HAP-1 (cell line): ENCODE results near the gene SLC45A3.
"Not testable (repeated sequence)": the region's sequence is repeated elsewhere in the genome, so short reads cannot be mapped to it uniquely, and the experiment has no call there.

Source experiments
- DNase-seq, 2 experiments: peaks; one replicate each; pipeline ENCODE4 v3.0.0-alpha.2; 2016 to 2020; ENCODE audit warnings: low spot score in 2 of 2
- H3K27me3 ChIP-seq: fragments of 250-450 bp; sonication (Bioruptor Pico); 2 replicates; pipeline ENCODE4 v1.5.1; 2020; ENCODE audit warnings: low read depth, mild to moderate bottlenecking, moderate library complexity
- H3K36me3 ChIP-seq: fragments of 250-450 bp; sonication (Bioruptor Pico); replicated peaks from 2 replicates; pipeline ENCODE4 v1.5.1; 2020; ENCODE audit warnings: mild to moderate bottlenecking
- H3K4me1 ChIP-seq: fragments of 250-450 bp; sonication (Bioruptor Pico); 2 replicates; pipeline ENCODE4 v1.5.1; 2020; ENCODE audit warnings: mild to moderate bottlenecking
- H3K4me3 ChIP-seq: fragments of 250-450 bp; sonication (Bioruptor Pico); 2 replicates; pipeline ENCODE4 v1.5.1; 2020; ENCODE audit warnings: mild to moderate bottlenecking, moderate library complexity
- H3K9me3 ChIP-seq: fragments of 250-450 bp; sonication (Bioruptor Pico); 2 replicates; pipeline ENCODE4 v1.5.1; 2020; ENCODE audit warnings: mild to moderate bottlenecking, moderate library complexity
- in situ Hi-C: fragments of 300-500 bp; cut with MboI; formaldehyde crosslinking; loops from 3 replicates; pipeline ENCODE4 v1.14.3; 2020; ENCODE audit warnings: low sequenced_read_pairs, inconsistent platforms, mixed read lengths

SLC45A3 gene

GRCh38 chr1:205680073-205680851, at the start of gene SLC45A3:
Gene SLC45A3 (minus strand): TSS chr1:205680509. CDS start chr1:205664656, 15,853 bp downstream.
- DNase-seq = peak; percentile 20 to 78
- Histone ChIP-seq H3K36me3 (no peaks in the 10 kb centered on the region), H3K4me1 (peaks cover 4% of the 10 kb centered on the region; the same call in 1 of the 2 replicates), H3K4me3 (peak within 1 kb of the TSS; percentile 52), H3K27me3 (no peaks in the 10 kb centered on the region), H3K9me3 (no peaks in the 10 kb centered on the region)
- in situ Hi-C loops = no loop called here

GRCh38 chr1:205726619-205727125, 46.4 kb upstream of the SLC45A3 start:
- Histone ChIP-seq H3K36me3 (peaks cover 63% of the 10 kb centered on the region), H3K27me3 (no peaks in the 10 kb centered on the region), H3K4me3 (no peak overlapping the region), H3K9me3 (no peaks in the 10 kb centered on the region), H3K4me1 (peaks cover 23% of the 10 kb centered on the region)
- in situ Hi-C loops = no loop called here
- no peak for DNase-seq

DNA sequence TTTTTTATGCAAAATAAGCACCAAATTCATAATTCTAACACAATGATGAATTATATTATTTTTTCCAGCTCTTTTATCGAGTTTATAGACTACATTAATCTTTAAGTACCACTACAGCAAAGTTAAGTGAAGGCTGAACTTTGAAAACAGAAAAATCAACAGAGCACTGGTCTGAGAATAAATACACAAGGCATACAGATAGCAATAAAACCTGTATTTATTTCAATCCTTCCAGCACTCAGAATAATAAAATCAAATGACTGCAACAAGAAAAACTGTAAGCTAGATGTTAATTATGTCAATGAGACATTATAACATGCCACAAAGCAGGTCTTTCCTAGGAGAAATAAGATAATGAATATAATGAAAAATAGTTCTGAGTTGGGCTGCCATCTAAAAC, 45.2 kb upstream of the SLC45A3 start:
- no peaks in the 10 kb centered on the region for H3K9me3 ChIP-seq
- H3K36me3 ChIP-seq = peaks cover 67% of the 10 kb centered on the region
- H3K4me1 ChIP-seq = peaks cover 17% of the 10 kb centered on the region
- no peak for DNase-seq
- in situ Hi-C loops = no loop called here
- no peaks in the 10 kb centered on the region for H3K27me3 ChIP-seq
- H3K4me3 ChIP-seq = no peak overlapping the region

DNA sequence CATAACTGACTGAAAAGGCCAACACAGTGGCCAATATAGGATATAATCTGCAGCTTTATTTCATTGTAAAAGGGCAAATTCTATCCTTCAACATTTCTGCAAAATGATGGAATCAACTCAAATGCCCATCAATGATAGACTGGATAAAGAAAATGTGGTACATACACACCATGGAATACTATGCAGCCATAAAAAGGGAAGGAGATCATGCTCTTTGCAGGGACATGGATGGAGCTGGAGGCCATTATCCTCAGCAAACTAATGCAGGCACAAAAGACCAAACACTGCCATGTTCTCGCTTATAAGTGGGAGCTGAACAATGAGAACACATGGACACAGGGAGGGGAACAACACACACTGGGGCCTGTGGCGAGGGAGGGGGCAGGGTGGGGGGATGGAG, 40.4 kb upstream of the SLC45A3 start:
- H3K4me3 ChIP-seq, H3K27me3 ChIP-seq, in situ Hi-C loops, DNase-seq, H3K9me3 ChIP-seq, H3K4me1 ChIP-seq: not testable (repeated sequence)
- peaks cover 83% of the 10 kb centered on the region for H3K36me3 ChIP-seq

DNA sequence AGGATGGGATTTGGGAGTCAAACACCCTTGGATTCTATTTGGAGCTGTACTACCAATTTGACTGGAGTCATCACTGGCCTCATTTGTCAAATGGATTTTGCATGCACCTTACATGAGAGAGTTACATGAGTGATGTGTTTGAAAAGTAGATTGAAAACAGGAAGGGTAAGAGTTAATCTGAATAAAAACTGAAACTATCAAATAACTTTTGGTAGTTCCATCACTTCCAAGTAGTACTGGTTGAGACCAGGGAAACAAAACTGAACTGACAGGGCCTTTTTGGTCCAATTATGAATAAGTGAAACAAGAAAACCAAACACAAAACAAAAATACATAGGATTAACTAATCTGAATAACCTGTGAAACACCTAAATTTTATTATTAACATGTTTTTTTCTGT, 39.5 kb upstream of the SLC45A3 start:
- peaks cover 90% of the 10 kb centered on the region for H3K36me3 ChIP-seq
- H3K4me3 ChIP-seq = no peak overlapping the region
- in situ Hi-C loops = no loop called here

GRCh38 chr1:205719015-205719414, 38.7 kb upstream of the SLC45A3 start:
- Histone ChIP-seq H3K4me1 (peaks cover 10% of the 10 kb centered on the region), H3K27me3 (no peaks in the 10 kb centered on the region), H3K36me3 (peaks cover 93% of the 10 kb centered on the region), H3K4me3 (no peak overlapping the region), H3K9me3 (no peaks in the 10 kb centered on the region)
- DNase-seq = no peak
- in situ Hi-C loops = no loop called here

More for the DNA sequence above, 39.5 kb upstream of the SLC45A3 start:
- Histone ChIP-seq H3K27me3 (no peaks in the 10 kb centered on the region), H3K9me3 (no peaks in the 10 kb centered on the region), H3K4me1 (peaks cover 2% of the 10 kb centered on the region; the same call in 1 of the 2 replicates)
- no peak for DNase-seq

GRCh38 chr1:205716371-205717132, 36.2 kb upstream of the SLC45A3 start:
- no peaks in the 10 kb centered on the region for H3K27me3 ChIP-seq
- no peak overlapping the region for H3K4me3 ChIP-seq
- DNase-seq = no peak
- peaks cover 27% of the 10 kb centered on the region for H3K4me1 ChIP-seq
- peaks cover 75% of the 10 kb centered on the region for H3K36me3 ChIP-seq
- H3K9me3 ChIP-seq = no peaks in the 10 kb centered on the region
- in situ Hi-C loops = no loop called here

- Histone ChIP-seq H3K4me3 (no peak overlapping the region), H3K36me3 (peaks cover 75% of the 10 kb centered on the region), H3K27me3 (no peaks in the 10 kb centered on the region), H3K9me3 (no peaks in the 10 kb centered on the region), H3K4me1 (peaks cover 28% of the 10 kb centered on the region)
- in situ Hi-C loops = no loop called here
- no peak for DNase-seq
Measured at GRCh38 chr1:205715628-205716027, 35.3 kb upstream of the SLC45A3 start.

- no peak overlapping the region for H3K4me3 ChIP-seq
Measured at GRCh38 chr1:205714906-205715246, 34.6 kb upstream of the SLC45A3 start.

GRCh38 chr1:205714190-205714905, 34.0 kb upstream of the SLC45A3 start:
- H3K4me3 ChIP-seq = no peak overlapping the region
- H3K4me1 ChIP-seq = peaks cover 28% of the 10 kb centered on the region
- peak in 1 of 2 experiments; percentile 47 for DNase-seq
- H3K36me3 ChIP-seq = peaks cover 75% of the 10 kb centered on the region
- in situ Hi-C loops = no loop called here
- H3K27me3 ChIP-seq = no peaks in the 10 kb centered on the region
- H3K9me3 ChIP-seq = no peaks in the 10 kb centered on the region

More at GRCh38 chr1:205714906-205715246, 34.6 kb upstream of the SLC45A3 start:
- DNase-seq = no peak
- peaks cover 75% of the 10 kb centered on the region for H3K36me3 ChIP-seq
- H3K27me3 ChIP-seq = no peaks in the 10 kb centered on the region
- in situ Hi-C loops = no loop called here
- H3K4me1 ChIP-seq = peaks cover 28% of the 10 kb centered on the region
- no peaks in the 10 kb centered on the region for H3K9me3 ChIP-seq

- in situ Hi-C loops = no loop called here
- no peaks in the 10 kb centered on the region for H3K27me3 ChIP-seq
- no peaks in the 10 kb centered on the region for H3K9me3 ChIP-seq
- peaks cover 28% of the 10 kb centered on the region for H3K4me1 ChIP-seq
- no peak overlapping the region for H3K4me3 ChIP-seq
- peak; percentile 70 to 84 for DNase-seq
- peaks cover 67% of the 10 kb centered on the region for H3K36me3 ChIP-seq
Measured at GRCh38 chr1:205711105-205712048, 31.1 kb upstream of the SLC45A3 start.

- Histone ChIP-seq H3K9me3 (no peaks in the 10 kb centered on the region), H3K36me3 (peaks cover 60% of the 10 kb centered on the region), H3K4me3 (no peak overlapping the region), H3K27me3 (no peaks in the 10 kb centered on the region), H3K4me1 (peaks cover 28% of the 10 kb centered on the region)
- no peak for DNase-seq
- in situ Hi-C loops = no loop called here
Measured at GRCh38 chr1:205710201-205711062, 30.1 kb upstream of the SLC45A3 start.
